Keratinocyte (primary cell): ENCODE data around the gene RHOT1. TPM values are rescaled to one million over a fixed set of nuclear protein-coding genes. Genes with fewer than 3 reads are reported as not detected.
"Not testable (repeated sequence)": the region's sequence is repeated elsewhere in the genome, so short reads cannot be mapped to it uniquely, and the experiment has no call there.

ENCODE experiments used
- DNase-seq: peaks from one replicate; pipeline ENCODE4 v3.0.0-alpha.2; 2011; ENCODE audit warnings: low read depth, missing footprints, low spot score
- FAIRE-seq: peaks from 2 replicates; lab custom pipeline; 2011; peaks lifted over from hg19 to GRCh38; lab: Jason Lieb, UNC
- H2AFZ ChIP-seq: 2 replicates; pipeline ENCODE4 v1.6.0; 2012; ENCODE audit warnings: low read length, control low read depth, inconsistent platforms; ENCODE audit not compliant: control insufficient read depth
- H3K27ac ChIP-seq: 2 replicates; pipeline ENCODE4 v1.5.1; 2011; ENCODE audit warnings: low read length; ENCODE audit not compliant: control insufficient read depth, insufficient read depth
- H3K27me3 ChIP-seq: 3 replicates; pipeline ENCODE4 v1.6.0; 2011; ENCODE audit warnings: low read length; ENCODE audit not compliant: control insufficient read depth, insufficient read depth; ENCODE audit errors: extremely low read depth
- H3K36me3 ChIP-seq, 2 experiments: 2 replicates in 1 of 2; 3 replicates in 1 of 2; pipeline ENCODE4 v1.5.1; 2011; ENCODE audit warnings: low read length in 2 of 2, mild to moderate bottlenecking in 1 of 2; ENCODE audit not compliant: control insufficient read depth in 2 of 2, insufficient read depth in 2 of 2; ENCODE audit errors: extremely low read depth in 1 of 2
- H3K4me1 ChIP-seq: 3 replicates; pipeline ENCODE4 v1.5.1; 2011; ENCODE audit warnings: low read length; ENCODE audit not compliant: control insufficient read depth, insufficient read depth; ENCODE audit errors: extremely low read depth
- H3K4me2 ChIP-seq: 3 replicates; pipeline ENCODE4 v1.6.0; 2011; ENCODE audit warnings: low read depth, low read length; ENCODE audit not compliant: control insufficient read depth, insufficient read depth; ENCODE audit errors: extremely low read depth
- H3K4me3 ChIP-seq, 3 experiments: fragments of 200-600 bp in 1 of 3; sonication (generic) in 1 of 3; 2 replicates in 2 of 3; 3 replicates in 1 of 3; pipeline ENCODE4 v1.5.1; 2011 to 2016; ENCODE audit warnings: low read length in 3 of 3, mild to moderate bottlenecking in 3 of 3, control low read depth in 2 of 3, inconsistent platforms in 1 of 3, low read depth in 1 of 3, mixed read lengths in 1 of 3, mixed run types in 1 of 3, moderate library complexity in 1 of 3; ENCODE audit not compliant: control insufficient read depth in 2 of 3, insufficient read depth in 2 of 3; ENCODE audit errors: extremely low read depth in 1 of 3
- H3K79me2 ChIP-seq: 2 replicates; pipeline ENCODE4 v1.6.0; 2012; ENCODE audit warnings: low read length; ENCODE audit not compliant: control insufficient read depth, insufficient read depth
- H3K9ac ChIP-seq: 3 replicates; pipeline ENCODE4 v1.6.0; 2011; ENCODE audit warnings: low read length; ENCODE audit not compliant: control insufficient read depth, insufficient read depth; ENCODE audit errors: extremely low read depth
- H3K9me1 ChIP-seq: 3 replicates; pipeline ENCODE4 v1.6.0; 2011; ENCODE audit warnings: low read length; ENCODE audit not compliant: control insufficient read depth, insufficient read depth; ENCODE audit errors: extremely low read depth
- H3K9me3 ChIP-seq: 2 replicates; pipeline ENCODE4 v1.5.1; 2012; ENCODE audit warnings: low read depth, low read length; ENCODE audit not compliant: control insufficient read depth
- H4K20me1 ChIP-seq: 3 replicates; pipeline ENCODE4 v1.6.0; 2011; ENCODE audit warnings: low read length; ENCODE audit not compliant: control insufficient read depth, insufficient read depth; ENCODE audit errors: extremely low read depth
- CTCF ChIP-seq, 3 experiments: IDR thresholded peaks in 1 of 3; conservative IDR thresholded peaks in 1 of 3; optimal IDR thresholded peaks in 1 of 3; 2 replicates in 2 of 3; 3 replicates in 1 of 3; pipeline versions ENCODE3 to v1.5.1; 2011; ENCODE audit warnings: low read length in 3 of 3, mild to moderate bottlenecking in 3 of 3, moderate library complexity in 2 of 3, control low read depth in 1 of 3, inconsistent platforms in 1 of 3; ENCODE audit not compliant: insufficient read depth in 2 of 3; ENCODE audit errors: extremely low read depth in 1 of 3
- EZH2 ChIP-seq: IDR thresholded peaks from one replicate; pipeline ENCODE4 v1.6.1; 2012; ENCODE audit warnings: inconsistent platforms, mild to moderate bottlenecking, low read length, moderate library complexity
- dilution Hi-C: fragments of 300-500 bp; cut with MboI; formaldehyde crosslinking; loops from one replicate; pipeline ENCODE4 v1.7.0; 2020; ENCODE audit warnings: low sequenced_read_pairs; ENCODE audit not compliant: extremely low pct_ligation_motif_present
- polyA plus RNA-seq, 5 experiments: library from polyadenylated mRNA; depleted of rRNA in 3 of 5; stranded (reverse) in 3 of 5; stranded (forward) in 1 of 5; unstranded in 1 of 5; fragments of >200 nt; gene quantifications; 1 replicate in 1 of 5; 2 replicates in 3 of 5; 3 replicates in 1 of 5; pipeline versions ENCODE4 v1.2.1 to v1.2.3, GENCODE V29; 2011 to 2012; ENCODE audit warnings: missing spikeins in 2 of 5, low read depth in 1 of 5, low replicate concordance in 1 of 5

The RHOT1 gene
- polyA plus RNA-seq, 1 donor (not counting 4 experiments of a cell fraction or from before 2014, with no cell fraction given): 50.4 TPM

GRCh38 chr17:32112416-32112815 lies 29.9 kb upstream of the RHOT1 start:
- dilution Hi-C loops: no loop called here
- H3K4me2 ChIP-seq: no peak overlapping the region
- no peak for FAIRE-seq

GRCh38 chr17:32114536-32114935 lies 27.8 kb upstream of the RHOT1 start:
- no peaks in the 10 kb centered on the region for H3K9me1 ChIP-seq
- peaks cover 7% of the 10 kb centered on the region for H3K27me3 ChIP-seq
- dilution Hi-C loops: no loop called here
- no peak overlapping the region for H3K4me2 ChIP-seq
- no peaks in the 10 kb centered on the region for H4K20me1 ChIP-seq
- DNase-seq: no peak
- H3K9ac ChIP-seq: no peak overlapping the region
- FAIRE-seq: no peak
- no peak overlapping the region for H3K27ac ChIP-seq
- no peaks in the 10 kb centered on the region for H3K36me3 ChIP-seq
- H2AFZ ChIP-seq: no peak overlapping the region
- no peaks in the 10 kb centered on the region for H3K9me3 ChIP-seq
- no peak overlapping the region for H3K4me3 ChIP-seq
- peaks cover 4% of the 10 kb centered on the region for H3K4me1 ChIP-seq
- TF ChIP-seq EZH2 (no peak), CTCF (optimal IDR thresholded peaks at IDR 0.05 in 1 of 3, IDR thresholded peaks at IDR 0.05 in 1 of 3, conservative IDR thresholded peaks at IDR 0.05 in 1 of 3; ENCODE audit: extremely low read depth in 1 of 3, insufficient read depth in 2 of 3, low read length in 3 of 3) (no peak)
- H3K79me2 ChIP-seq: no peaks in the 10 kb centered on the region

More at GRCh38 chr17:32112416-32112815, 29.9 kb upstream of the RHOT1 start:
- H3K27me3 ChIP-seq: peaks cover 7% of the 10 kb centered on the region
- H3K9ac ChIP-seq: no peak overlapping the region
- no peak overlapping the region for H3K4me3 ChIP-seq
- no peaks in the 10 kb centered on the region for H4K20me1 ChIP-seq
- TF ChIP-seq EZH2 (no peak), CTCF (optimal IDR thresholded peaks at IDR 0.05 in 1 of 3, IDR thresholded peaks at IDR 0.05 in 1 of 3, conservative IDR thresholded peaks at IDR 0.05 in 1 of 3; ENCODE audit: extremely low read depth in 1 of 3, insufficient read depth in 2 of 3, low read length in 3 of 3) (no peak)
- H3K4me1 ChIP-seq: peaks cover 4% of the 10 kb centered on the region
- H3K9me1 ChIP-seq: no peaks in the 10 kb centered on the region
- DNase-seq: no peak
- no peak overlapping the region for H3K27ac ChIP-seq
- H3K9me3 ChIP-seq: no peaks in the 10 kb centered on the region
- no peaks in the 10 kb centered on the region for H3K36me3 ChIP-seq
- H3K79me2 ChIP-seq: no peaks in the 10 kb centered on the region
- no peak overlapping the region for H2AFZ ChIP-seq

- H3K4me1 ChIP-seq, DNase-seq, H3K4me3 ChIP-seq, H2AFZ ChIP-seq, dilution Hi-C loops, H3K9ac ChIP-seq, H3K27me3 ChIP-seq, H3K79me2 ChIP-seq, H3K36me3 ChIP-seq, H3K27ac ChIP-seq, H4K20me1 ChIP-seq, H3K9me1 ChIP-seq, H3K9me3 ChIP-seq: not testable (repeated sequence)
- peak; percentile 41 for FAIRE-seq
- H3K4me2 ChIP-seq: peak overlapping the region; percentile 6
These were observed 26.8 kb upstream of the RHOT1 start for GRCh38 chr17:32115546-32115945.
